Measurements from ENCODE around the gene RAB6B.

The RAB6B gene

DNA sequence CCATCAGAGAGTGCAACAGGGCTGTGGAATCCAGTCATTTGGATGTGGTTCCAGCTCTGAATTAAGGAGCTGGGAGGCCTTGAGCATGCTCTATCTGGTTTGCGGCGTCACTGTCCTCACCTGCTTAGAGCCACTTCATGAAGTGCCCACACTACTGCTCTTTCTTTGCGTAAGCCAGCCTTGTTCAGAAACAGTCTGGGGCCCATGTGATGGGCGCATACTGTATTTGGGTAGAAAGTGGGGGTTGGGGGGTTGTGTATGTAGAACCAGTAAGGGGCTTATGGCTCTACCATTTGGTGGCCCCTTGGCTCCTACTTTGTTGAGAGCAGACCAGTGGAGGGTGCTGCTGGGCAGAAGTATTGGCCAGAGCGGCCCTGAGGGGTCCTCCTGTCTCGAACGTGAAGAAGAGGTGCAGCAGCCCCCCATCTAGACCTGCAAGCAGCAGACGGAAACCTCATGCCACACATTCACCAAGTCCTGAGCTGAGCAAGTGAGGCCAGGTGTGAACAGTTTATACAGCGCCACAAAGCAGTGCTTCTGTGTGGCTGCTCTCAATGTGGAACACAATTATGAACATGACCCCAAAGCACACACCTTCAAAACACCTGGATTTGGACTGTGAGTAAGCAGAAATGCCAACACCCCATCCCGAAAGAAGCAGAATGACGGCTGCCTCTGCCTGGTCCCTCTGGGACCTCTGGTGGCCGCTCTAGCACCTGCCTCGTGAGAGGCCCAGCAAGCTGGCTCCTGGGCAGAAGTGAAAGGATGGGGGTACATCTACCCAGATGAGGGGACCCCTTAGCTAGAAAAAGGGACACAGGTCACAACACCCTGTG is 63.5 kb downstream of the RAB6B start:
- Histone ChIP-seq H3K9me3 (ENCODE audit: insufficient read depth, low read length) (no peaks in the 10 kb centered on the region), H3K9ac (ENCODE audit: insufficient read length, low read depth) (no peak overlapping the region), H3K4me3 (ENCODE audit: insufficient read length, low read depth) (no peak overlapping the region), H3K4me1 (ENCODE audit: insufficient read depth, insufficient read length) (no peaks in the 10 kb centered on the region), H3K27me3 (ENCODE audit: insufficient read depth, insufficient read length) (no peaks in the 10 kb centered on the region), H3K36me3 (ENCODE audit: insufficient read depth, insufficient read length, low read length) (peaks cover 43% of the 10 kb centered on the region)
- DNase-seq (ENCODE audit: low read depth, low spot score) = no peak
- no peak for TF ChIP-seq YY1 (IDR thresholded peaks at IDR 0.05; ENCODE audit: insufficient read depth, insufficient read length)
- no peak for TF ChIP-seq SUZ12 (IDR thresholded peaks at IDR 0.05; ENCODE audit: extremely low read depth, insufficient read depth, insufficient read length)
- TF ChIP-seq ZNF274 (IDR thresholded peaks at IDR 0.05; ENCODE audit: low read depth, low read length) = no peak

DNA sequence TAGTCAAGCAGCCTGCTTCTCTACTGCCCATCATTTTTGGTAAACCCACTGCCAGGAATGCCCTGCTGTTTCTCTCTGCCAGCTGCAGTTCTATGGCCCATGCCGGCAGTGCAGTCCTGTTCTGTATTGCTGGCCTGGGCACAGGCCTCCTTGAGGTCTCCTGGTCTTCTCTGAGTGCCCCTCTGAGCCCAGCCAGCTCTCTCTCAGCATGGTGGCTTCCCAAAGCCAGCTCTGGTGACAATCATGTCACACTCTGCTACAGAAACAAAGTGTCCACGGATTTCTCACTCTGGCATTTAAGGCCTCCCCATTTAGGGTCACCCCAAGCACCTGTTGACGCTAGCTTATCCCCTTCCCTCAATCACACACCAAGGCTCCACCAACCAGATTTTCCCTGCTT is 65.6 kb downstream of the RAB6B start:
- Histone ChIP-seq H3K36me3 (ENCODE audit: insufficient read depth, insufficient read length, low read length) (peaks cover 41% of the 10 kb centered on the region), H3K4me1 (ENCODE audit: insufficient read depth, insufficient read length) (no peaks in the 10 kb centered on the region), H3K4me3 (ENCODE audit: insufficient read length, low read depth) (no peak overlapping the region), H3K27me3 (ENCODE audit: insufficient read depth, insufficient read length) (no peaks in the 10 kb centered on the region), H3K9me3 (ENCODE audit: insufficient read depth, low read length) (no peaks in the 10 kb centered on the region), H3K9ac (ENCODE audit: insufficient read length, low read depth) (no peak overlapping the region)
- DNase-seq (ENCODE audit: low read depth, low spot score) = no peak
- TF ChIP-seq ZNF274 (IDR thresholded peaks at IDR 0.05; ENCODE audit: low read depth, low read length) (no peak), YY1 (IDR thresholded peaks at IDR 0.05; ENCODE audit: insufficient read depth, insufficient read length) (no peak), SUZ12 (IDR thresholded peaks at IDR 0.05; ENCODE audit: extremely low read depth, insufficient read depth, insufficient read length) (no peak)

DNA sequence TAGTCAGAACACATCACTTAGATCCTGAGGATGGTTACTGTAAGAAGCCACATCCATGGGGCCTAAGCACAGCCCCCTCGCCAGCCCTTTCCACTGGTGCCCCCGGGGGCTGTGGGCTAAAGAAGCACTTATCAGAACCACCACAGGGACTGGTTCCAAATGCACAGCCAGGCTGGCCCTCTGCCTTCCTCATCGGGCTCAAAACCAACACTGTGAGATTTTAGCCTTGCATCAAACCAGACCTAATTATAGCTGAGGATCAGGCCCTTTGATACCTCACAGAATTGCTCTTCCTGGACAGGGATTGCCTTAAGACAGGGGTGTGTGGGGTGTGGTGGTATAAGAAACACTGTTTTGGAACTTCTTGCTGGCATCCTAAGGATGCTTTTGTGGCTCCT is 66.4 kb downstream of the RAB6B start:
- Histone ChIP-seq H3K4me3 (ENCODE audit: insufficient read length, low read depth) (no peak overlapping the region), H3K9ac (ENCODE audit: insufficient read length, low read depth) (no peak overlapping the region), H3K9me3 (ENCODE audit: insufficient read depth, low read length) (no peaks in the 10 kb centered on the region), H3K27me3 (ENCODE audit: insufficient read depth, insufficient read length) (no peaks in the 10 kb centered on the region), H3K36me3 (ENCODE audit: insufficient read depth, insufficient read length, low read length) (peaks cover 42% of the 10 kb centered on the region), H3K4me1 (ENCODE audit: insufficient read depth, insufficient read length) (no peaks in the 10 kb centered on the region)
- DNase-seq (ENCODE audit: low read depth, low spot score) = no peak
- no peak for TF ChIP-seq YY1 (IDR thresholded peaks at IDR 0.05; ENCODE audit: insufficient read depth, insufficient read length)
- TF ChIP-seq ZNF274 (IDR thresholded peaks at IDR 0.05; ENCODE audit: low read depth, low read length) = no peak
- no peak for TF ChIP-seq SUZ12 (IDR thresholded peaks at IDR 0.05; ENCODE audit: extremely low read depth, insufficient read depth, insufficient read length)

DNA sequence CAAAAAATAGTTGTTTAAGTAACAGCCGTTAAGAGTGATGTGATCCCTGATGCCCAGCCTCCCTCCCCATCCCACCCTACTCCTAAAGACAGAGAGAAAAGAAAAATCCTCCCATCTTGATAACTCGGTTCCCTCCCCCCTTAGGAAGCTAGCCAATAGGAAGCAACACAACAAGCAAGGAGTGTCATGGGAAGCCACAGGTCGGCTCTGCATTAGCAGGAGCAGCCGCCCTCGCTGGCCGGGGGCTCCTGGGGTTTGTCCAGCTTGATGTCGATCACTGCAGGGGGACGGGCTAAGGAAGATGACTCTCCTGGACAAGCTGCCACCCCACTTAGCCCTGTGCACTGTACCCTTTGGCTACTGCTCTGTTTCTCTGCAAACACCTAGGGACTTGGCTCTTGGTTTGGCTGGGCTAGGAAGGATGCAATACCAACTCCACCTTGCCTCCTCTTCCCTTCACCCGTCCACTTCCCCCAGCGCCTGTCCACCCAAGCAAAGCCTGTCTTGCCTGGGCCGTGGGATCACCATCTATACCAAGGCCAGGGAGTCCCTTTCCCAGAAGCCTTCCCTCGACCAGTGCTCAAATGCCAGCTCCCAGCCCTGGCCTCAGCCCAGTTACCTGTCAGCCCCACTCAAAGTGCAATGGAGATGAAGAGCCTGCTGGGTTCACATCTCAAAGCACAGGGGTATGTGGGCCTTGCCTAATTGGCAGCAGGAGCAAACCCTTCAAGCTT is 66.9 kb downstream of the RAB6B start:
- TF ChIP-seq ZNF274 (IDR thresholded peaks at IDR 0.05; ENCODE audit: low read depth, low read length) (no peak), YY1 (IDR thresholded peaks at IDR 0.05; ENCODE audit: insufficient read depth, insufficient read length) (no peak)
- Histone ChIP-seq H3K36me3 (ENCODE audit: insufficient read depth, insufficient read length, low read length) (peaks cover 42% of the 10 kb centered on the region), H3K9me3 (ENCODE audit: insufficient read depth, low read length) (no peaks in the 10 kb centered on the region), H3K4me3 (ENCODE audit: insufficient read length, low read depth) (no peak overlapping the region), H3K27me3 (ENCODE audit: insufficient read depth, insufficient read length) (no peaks in the 10 kb centered on the region), H3K9ac (ENCODE audit: insufficient read length, low read depth) (no peak overlapping the region), H3K4me1 (ENCODE audit: insufficient read depth, insufficient read length) (no peaks in the 10 kb centered on the region)
- no peak for DNase-seq (ENCODE audit: low read depth, low spot score)

DNA sequence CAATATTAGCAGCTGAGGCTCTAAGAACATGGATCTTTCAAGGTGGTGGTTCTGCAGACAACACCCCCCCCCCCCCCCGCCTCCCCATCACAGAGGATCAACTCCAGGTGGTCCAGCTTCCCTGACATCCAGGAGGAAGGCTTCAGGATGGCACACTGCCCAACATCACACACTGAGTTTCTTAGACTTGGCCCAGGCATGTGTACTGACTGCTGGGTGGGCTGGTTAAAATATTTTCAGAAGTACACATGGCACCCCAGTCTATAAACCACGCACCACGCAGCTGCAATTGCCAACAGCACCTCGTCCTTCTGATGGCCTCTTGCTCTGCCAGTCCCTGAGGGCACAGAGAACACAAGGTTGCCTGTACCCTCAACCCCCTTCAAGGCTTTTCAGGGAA is 68.0 kb downstream of the RAB6B start:
- Histone ChIP-seq H3K9ac (ENCODE audit: insufficient read length, low read depth) (no peak overlapping the region), H3K9me3 (ENCODE audit: insufficient read depth, low read length) (no peaks in the 10 kb centered on the region), H3K27me3 (ENCODE audit: insufficient read depth, insufficient read length) (no peaks in the 10 kb centered on the region), H3K4me1 (ENCODE audit: insufficient read depth, insufficient read length) (no peaks in the 10 kb centered on the region), H3K36me3 (ENCODE audit: insufficient read depth, insufficient read length, low read length) (peaks cover 47% of the 10 kb centered on the region), H3K4me3 (ENCODE audit: insufficient read length, low read depth) (no peak overlapping the region)
- no peak for DNase-seq (ENCODE audit: low read depth, low spot score)
- TF ChIP-seq SUZ12 (IDR thresholded peaks at IDR 0.05; ENCODE audit: extremely low read depth, insufficient read depth, insufficient read length) (no peak), YY1 (IDR thresholded peaks at IDR 0.05; ENCODE audit: insufficient read depth, insufficient read length) (no peak), ZNF274 (IDR thresholded peaks at IDR 0.05; ENCODE audit: low read depth, low read length) (no peak)

DNA sequence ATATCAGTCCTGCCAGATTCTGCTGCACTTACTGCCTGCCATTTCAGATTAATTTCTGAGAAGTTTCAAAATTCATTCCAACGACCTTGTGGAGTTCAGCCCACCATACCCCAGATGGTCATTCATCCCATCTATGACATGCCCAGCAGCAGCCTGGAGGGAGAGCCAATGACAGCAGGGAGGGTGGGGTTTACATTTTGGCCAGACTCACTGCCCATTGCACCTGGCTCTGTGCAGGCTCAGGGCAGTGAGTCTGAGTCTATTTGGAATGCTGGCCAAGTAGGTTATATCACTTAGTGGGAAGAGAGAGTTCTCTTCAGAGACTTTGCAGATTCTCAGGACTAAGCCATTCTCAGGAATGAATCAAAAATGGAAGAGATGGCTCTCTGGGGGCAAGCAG is 68.5 kb downstream of the RAB6B start:
- no peaks in the 10 kb centered on the region for H3K27me3 ChIP-seq (ENCODE audit: insufficient read depth, insufficient read length)
- TF ChIP-seq ZNF274 (IDR thresholded peaks at IDR 0.05; ENCODE audit: low read depth, low read length) = no peak
- TF ChIP-seq SUZ12 (IDR thresholded peaks at IDR 0.05; ENCODE audit: extremely low read depth, insufficient read depth, insufficient read length) = no peak
- TF ChIP-seq YY1 (IDR thresholded peaks at IDR 0.05; ENCODE audit: insufficient read depth, insufficient read length) = no peak
- no peak for DNase-seq (ENCODE audit: low read depth, low spot score)

DNA sequence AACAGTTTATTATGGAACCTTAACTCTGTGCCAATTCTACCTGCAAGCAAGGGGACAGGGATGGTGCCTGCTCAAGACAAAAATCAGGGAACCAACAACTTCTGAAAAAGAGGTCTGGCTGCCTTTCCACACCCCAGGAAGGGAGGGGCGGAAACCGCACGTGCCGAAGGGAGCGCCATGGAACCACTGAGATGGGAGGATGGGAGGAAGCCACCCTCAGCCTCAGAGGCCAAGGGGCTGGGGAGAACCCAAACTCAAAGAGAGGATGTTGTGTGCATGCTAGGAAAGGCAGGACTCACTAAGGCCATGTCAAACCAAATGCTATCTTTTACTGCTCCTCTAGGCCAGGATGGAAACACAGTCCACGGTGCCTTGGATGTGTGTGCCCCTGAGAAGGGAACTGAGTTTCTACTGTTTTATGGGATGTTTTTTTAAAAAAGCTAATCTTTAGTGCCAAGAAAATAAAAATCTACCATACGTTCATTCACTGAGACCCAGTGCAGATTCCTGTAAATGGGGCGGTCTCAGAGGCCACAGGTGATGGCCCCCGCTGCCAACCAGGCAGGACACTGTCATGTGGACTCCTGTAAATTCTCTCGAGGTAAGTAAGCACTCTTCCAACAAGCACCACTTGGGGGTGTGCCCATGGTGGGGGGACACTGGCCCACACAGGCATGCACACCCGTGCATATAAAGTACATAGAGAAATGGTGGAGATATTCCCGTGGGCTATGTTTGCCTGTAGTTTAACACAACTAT is 69.5 kb downstream of the RAB6B start:
- TF ChIP-seq YY1 (IDR thresholded peaks at IDR 0.05; ENCODE audit: insufficient read depth, insufficient read length) (no peak), ZNF274 (IDR thresholded peaks at IDR 0.05; ENCODE audit: low read depth, low read length) (no peak)
- DNase-seq (ENCODE audit: low read depth, low spot score) = no peak
- Histone ChIP-seq H3K4me1 (ENCODE audit: insufficient read depth, insufficient read length) (peaks cover 6% of the 10 kb centered on the region), H3K9me3 (ENCODE audit: insufficient read depth, low read length) (no peaks in the 10 kb centered on the region), H3K27me3 (ENCODE audit: insufficient read depth, insufficient read length) (no peaks in the 10 kb centered on the region), H3K9ac (ENCODE audit: insufficient read length, low read depth) (no peak overlapping the region), H3K4me3 (ENCODE audit: insufficient read length, low read depth) (no peak overlapping the region), H3K36me3 (ENCODE audit: insufficient read depth, insufficient read length, low read length) (peaks cover 52% of the 10 kb centered on the region)

More for the DNA sequence above, 68.5 kb downstream of the RAB6B start:
- Histone ChIP-seq H3K4me3 (ENCODE audit: insufficient read length, low read depth) (no peak overlapping the region), H3K4me1 (ENCODE audit: insufficient read depth, insufficient read length) (peaks cover 3% of the 10 kb centered on the region), H3K36me3 (ENCODE audit: insufficient read depth, insufficient read length, low read length) (peaks cover 50% of the 10 kb centered on the region), H3K9me3 (ENCODE audit: insufficient read depth, low read length) (no peaks in the 10 kb centered on the region), H3K9ac (ENCODE audit: insufficient read length, low read depth) (no peak overlapping the region)
